Measurements from ENCODE around the gene LDLRAD1.

Gene LDLRAD1

DNA sequence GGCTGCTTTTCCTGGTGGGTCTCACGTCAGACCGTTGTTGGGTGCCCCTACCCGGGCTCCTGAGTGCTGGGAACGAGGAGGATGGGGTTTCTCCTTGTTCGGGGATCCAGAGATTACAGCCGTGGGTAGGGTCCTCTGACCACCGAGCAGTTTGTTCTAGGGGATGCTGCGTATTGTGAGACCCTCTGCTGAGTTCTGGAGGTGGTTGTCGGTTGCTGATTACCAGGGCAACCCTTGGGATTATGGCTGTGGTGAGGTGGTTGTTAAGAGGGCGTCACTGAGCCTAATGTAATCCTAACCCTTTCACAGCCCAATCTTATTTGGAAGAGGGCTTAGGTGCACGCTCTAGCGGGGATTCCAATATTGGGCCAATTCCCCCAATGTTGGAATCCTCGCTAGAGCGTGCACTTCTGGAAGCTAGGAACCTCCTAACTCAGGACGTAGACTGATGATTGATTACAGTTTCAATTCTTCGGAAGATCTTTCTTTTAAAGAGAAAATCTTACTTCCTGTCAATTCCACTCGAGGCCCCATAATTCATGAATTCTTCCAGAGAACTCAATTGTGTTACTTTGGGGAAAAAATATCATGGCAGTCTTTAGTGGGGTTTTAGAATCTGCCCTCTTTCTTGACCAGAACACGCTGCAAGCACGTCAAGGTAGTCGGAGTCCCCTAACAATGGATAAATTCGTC is 35.9 kb upstream of the LDLRAD1 start (continued):
- no peak for TF ChIP-seq ZNF518A (tag by site-specific recombination; conservative IDR thresholded peaks at IDR 0.05; ENCODE audit: low read depth)
- TF ChIP-seq KLF1 (tag by site-specific recombination; IDR thresholded peaks at IDR 0.05): no peak
- no peak for TF ChIP-seq ZNF335 (tag by site-specific recombination; conservative IDR thresholded peaks at IDR 0.05)
- no peak for TF ChIP-seq OVOL3 (tag by site-specific recombination; IDR thresholded peaks at IDR 0.05)
- TF ChIP-seq ZNF112 (tag by site-specific recombination; IDR thresholded peaks at IDR 0.05): no peak
- TF ChIP-seq ZNF837 (tag by site-specific recombination; IDR thresholded peaks at IDR 0.05): no peak
- no peak for TF ChIP-seq WT1 (tag by site-specific recombination; IDR thresholded peaks at IDR 0.05)
- TF ChIP-seq, protein P1, sequence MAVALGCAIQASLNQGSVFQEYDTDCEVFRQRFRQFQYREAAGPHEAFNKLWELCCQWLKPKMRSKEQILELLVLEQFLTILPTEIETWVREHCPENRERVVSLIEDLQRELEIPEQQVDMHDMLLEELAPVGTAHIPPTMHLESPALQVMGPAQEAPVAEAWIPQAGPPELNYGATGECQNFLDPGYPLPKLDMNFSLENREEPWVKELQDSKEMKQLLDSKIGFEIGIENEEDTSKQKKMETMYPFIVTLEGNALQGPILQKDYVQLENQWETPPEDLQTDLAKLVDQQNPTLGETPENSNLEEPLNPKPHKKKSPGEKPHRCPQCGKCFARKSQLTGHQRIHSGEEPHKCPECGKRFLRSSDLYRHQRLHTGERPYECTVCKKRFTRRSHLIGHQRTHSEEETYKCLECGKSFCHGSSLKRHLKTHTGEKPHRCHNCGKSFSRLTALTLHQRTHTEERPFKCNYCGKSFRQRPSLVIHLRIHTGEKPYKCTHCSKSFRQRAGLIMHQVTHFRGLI (tag by site-specific recombination; IDR thresholded peaks at IDR 0.05): no peak
- peak; percentile 44; the same call in 1 of the 2 replicates for TF ChIP-seq CTCF (tag by site-specific recombination; IDR thresholded peaks at IDR 0.05)

- Histone ChIP-seq H3K4me1 (ENCODE audit: control insufficient read depth, insufficient read depth, low read length) (peaks cover 4% of the 10 kb centered on the region), H3K9me3 (ENCODE audit: control insufficient read depth, insufficient read depth, low read depth, low read length) (no peaks in the 10 kb centered on the region), H3K27ac (ENCODE audit: extremely low read depth, low read depth, low read length) (peak within 1 kb of the TSS; percentile 62), H3K36me3 (ENCODE audit: control insufficient read depth in 2 of 2, insufficient read depth in 1 of 2, low read length in 2 of 2) (peaks cover 0 to 14% of the 10 kb centered on the region in 2 experiments; a peak in 2 of 3 replicates), H3K4me3 (ENCODE audit: low read depth, low read length) (peak within 1 kb of the TSS; percentile 91)
- ChIA-PET POLR2A (interaction anchor here (0.8 to 3.7 kb wide), 7 partner anchors 9 to 198 kb away, joined by 3 to 20 read pairs (median 3); partner anchors contain the start of genes IFT25 and LRRC42), CTCF (interaction anchor here (0.6 to 1.5 kb wide), 4 partner anchors 12 to 100 kb away, joined by 3 read pairs; no protein-coding TSS in a partner anchor)
- TF ChIP-seq SP2 (tag by site-specific recombination; IDR thresholded peaks at IDR 0.05) (peak; percentile 99), ZNF24 (tag by site-specific recombination; IDR thresholded peaks at IDR 0.05) (no peak; the same call in none of the 2 replicates), ZNF248 (tag by site-specific recombination; IDR thresholded peaks at IDR 0.05) (no peak), ZNF530 (tag by site-specific recombination; IDR thresholded peaks at IDR 0.05; ENCODE audit: low read depth) (no peak), YY1 (tag by site-specific recombination; IDR thresholded peaks at IDR 0.05) (peak; percentile 83), ZNF837 (tag by site-specific recombination; IDR thresholded peaks at IDR 0.05) (0 out of 2 replicates have a peak, but pooled peaks have one; percentile 38), PRDM1 (tag by site-specific recombination; IDR thresholded peaks at IDR 0.05) (no peak), MYNN (tag by site-specific recombination; IDR thresholded peaks at IDR 0.05; ENCODE audit: borderline replicate concordance) (peak; percentile 42; the same call in 1 of the 2 replicates), ZNF394 (tag by site-specific recombination; IDR thresholded peaks at IDR 0.05; ENCODE audit: borderline replicate concordance) (no peak), ZFP69B (tag by site-specific recombination; IDR thresholded peaks at IDR 0.05) (peak; percentile 49; the same call in 1 of the 2 replicates), OVOL3 (tag by site-specific recombination; IDR thresholded peaks at IDR 0.05) (peak; percentile 34; the same call in 1 of the 2 replicates), SCRT2 (tag by site-specific recombination; IDR thresholded peaks at IDR 0.05) (peak; percentile 99)
- TF ChIP-seq, protein P2, sequence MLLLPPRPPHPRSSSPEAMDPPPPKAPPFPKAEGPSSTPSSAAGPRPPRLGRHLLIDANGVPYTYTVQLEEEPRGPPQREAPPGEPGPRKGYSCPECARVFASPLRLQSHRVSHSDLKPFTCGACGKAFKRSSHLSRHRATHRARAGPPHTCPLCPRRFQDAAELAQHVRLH (tag by site-specific recombination; IDR thresholded peaks at IDR 0.05): peak; percentile 96; the same call in 1 of the 2 replicates
- TF ChIP-seq, protein P3, sequence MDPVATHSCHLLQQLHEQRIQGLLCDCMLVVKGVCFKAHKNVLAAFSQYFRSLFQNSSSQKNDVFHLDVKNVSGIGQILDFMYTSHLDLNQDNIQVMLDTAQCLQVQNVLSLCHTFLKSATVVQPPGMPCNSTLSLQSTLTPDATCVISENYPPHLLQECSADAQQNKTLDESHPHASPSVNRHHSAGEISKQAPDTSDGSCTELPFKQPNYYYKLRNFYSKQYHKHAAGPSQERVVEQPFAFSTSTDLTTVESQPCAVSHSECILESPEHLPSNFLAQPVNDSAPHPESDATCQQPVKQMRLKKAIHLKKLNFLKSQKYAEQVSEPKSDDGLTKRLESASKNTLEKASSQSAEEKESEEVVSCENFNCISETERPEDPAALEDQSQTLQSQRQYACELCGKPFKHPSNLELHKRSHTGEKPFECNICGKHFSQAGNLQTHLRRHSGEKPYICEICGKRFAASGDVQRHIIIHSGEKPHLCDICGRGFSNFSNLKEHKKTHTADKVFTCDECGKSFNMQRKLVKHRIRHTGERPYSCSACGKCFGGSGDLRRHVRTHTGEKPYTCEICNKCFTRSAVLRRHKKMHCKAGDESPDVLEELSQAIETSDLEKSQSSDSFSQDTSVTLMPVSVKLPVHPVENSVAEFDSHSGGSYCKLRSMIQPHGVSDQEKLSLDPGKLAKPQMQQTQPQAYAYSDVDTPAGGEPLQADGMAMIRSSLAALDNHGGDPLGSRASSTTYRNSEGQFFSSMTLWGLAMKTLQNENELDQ (tag by site-specific recombination; IDR thresholded peaks at IDR 0.05; ENCODE audit: low read depth): no peak
Measured at GRCh38 chr1:54052934-54053744, 35.2 kb upstream of the LDLRAD1 start, which contains the start of the genes TCEANC2 and TMEM59. Gene TCEANC2, plus strand, starts transcription at chr1:54053608. Its CDS starts 815 bp downstream, at chr1:54054423. Gene TMEM59, minus strand, starts transcription at chr1:54053204. Its CDS starts 16 bp downstream, at chr1:54053188.

Measured in HEK293 (cell line).